Skin epidermis (tissue), 12 donors: ENCODE results near the gene PSAPL1.

Experiments used
- H3K27ac ChIP-seq, 21 experiments: fragments of 200-600 bp; sonication (generic) in 11 of 21; one replicate each; pipeline ENCODE4 v1.5.0; 2020; ENCODE audit warnings: mild to moderate bottlenecking in 3 of 21, inconsistent platforms in 2 of 21, moderate library complexity in 2 of 21
- H3K4me3 ChIP-seq, 7 experiments: fragments of 200-600 bp; sonication (generic) in 2 of 7; one replicate each; pipeline ENCODE4 v1.5.0; 2020; ENCODE audit warnings: inconsistent platforms in 2 of 7, mild to moderate bottlenecking in 2 of 7, moderate library complexity in 1 of 7

PSAPL1 gene

GRCh38 chr4:7422898-7423180, 11.9 kb downstream of the PSAPL1 start:
- H3K4me3 ChIP-seq, result no peak overlapping the region

GRCh38 chr4:7422151-7422897, 12.4 kb downstream of the PSAPL1 start:
- Histone ChIP-seq H3K27ac (no peak overlapping the region), H3K4me3 (no peak overlapping the region)

More at GRCh38 chr4:7422898-7423180, 11.9 kb downstream of the PSAPL1 start:
- H3K27ac ChIP-seq, result no peak overlapping the region

GRCh38 chr4:7421356-7422150, 13.2 kb downstream of the PSAPL1 start:
- H3K4me3 ChIP-seq, result no peak overlapping the region

GRCh38 chr4:7420661-7421040, 14.1 kb downstream of the PSAPL1 start:
- no peak overlapping the region for H3K4me3 ChIP-seq
- H3K27ac ChIP-seq, result no peak overlapping the region

More at GRCh38 chr4:7421356-7422150, 13.2 kb downstream of the PSAPL1 start:
- no peak overlapping the region for H3K27ac ChIP-seq

GRCh38 chr4:7419961-7420660, 14.6 kb downstream of the PSAPL1 start:
- Histone ChIP-seq H3K4me3 (no peak overlapping the region), H3K27ac (no peak overlapping the region)

GRCh38 chr4:7418131-7418943, 16.4 kb downstream of the PSAPL1 start:
- H3K4me3 ChIP-seq, result no peak overlapping the region
- no peak overlapping the region for H3K27ac ChIP-seq

- Histone ChIP-seq H3K4me3 (no peak overlapping the region), H3K27ac (no peak overlapping the region)
Observed at GRCh38 chr4:7417639-7418038, 17.1 kb downstream of the PSAPL1 start.

- Histone ChIP-seq H3K27ac (no peak overlapping the region), H3K4me3 (no peak overlapping the region)
Observed at GRCh38 chr4:7416745-7417432, 17.8 kb downstream of the PSAPL1 start.

GRCh38 chr4:7415927-7416686, 18.6 kb downstream of the PSAPL1 start:
- H3K4me3 ChIP-seq, result no peak overlapping the region
- no peak overlapping the region for H3K27ac ChIP-seq

- H3K4me3 ChIP-seq, result no peak overlapping the region
- H3K27ac ChIP-seq, result no peak overlapping the region
Observed at GRCh38 chr4:7414736-7415510, 19.8 kb downstream of the PSAPL1 start.

GRCh38 chr4:7414046-7414445, 20.7 kb downstream of the PSAPL1 start:
- no peak overlapping the region for H3K27ac ChIP-seq
- no peak overlapping the region for H3K4me3 ChIP-seq

GRCh38 chr4:7412554-7412912, 22.2 kb downstream of the PSAPL1 start:
- Histone ChIP-seq H3K27ac (no peak overlapping the region), H3K4me3 (no peak overlapping the region)

GRCh38 chr4:7411896-7412553, 22.7 kb downstream of the PSAPL1 start:
- Histone ChIP-seq H3K4me3 (no peak overlapping the region), H3K27ac (no peak overlapping the region)

GRCh38 chr4:7411491-7411890, 23.2 kb downstream of the PSAPL1 start:
- H3K27ac ChIP-seq, result no peak overlapping the region

GRCh38 chr4:7410446-7410845, 24.3 kb downstream of the PSAPL1 start:
- H3K27ac ChIP-seq, result no peak overlapping the region
- H3K4me3 ChIP-seq, result no peak overlapping the region

More at GRCh38 chr4:7411491-7411890, 23.2 kb downstream of the PSAPL1 start:
- H3K4me3 ChIP-seq, result no peak overlapping the region

- Histone ChIP-seq H3K4me3 (no peak overlapping the region), H3K27ac (no peak overlapping the region)
Observed at GRCh38 chr4:7408166-7408565, 26.6 kb downstream of the PSAPL1 start.

- Histone ChIP-seq H3K4me3 (no peak overlapping the region), H3K27ac (no peak overlapping the region)
Observed at GRCh38 chr4:7403001-7403400, 31.7 kb downstream of the PSAPL1 start.
